ENCODE data around the gene LCN12.

The LCN12 gene

DNA sequence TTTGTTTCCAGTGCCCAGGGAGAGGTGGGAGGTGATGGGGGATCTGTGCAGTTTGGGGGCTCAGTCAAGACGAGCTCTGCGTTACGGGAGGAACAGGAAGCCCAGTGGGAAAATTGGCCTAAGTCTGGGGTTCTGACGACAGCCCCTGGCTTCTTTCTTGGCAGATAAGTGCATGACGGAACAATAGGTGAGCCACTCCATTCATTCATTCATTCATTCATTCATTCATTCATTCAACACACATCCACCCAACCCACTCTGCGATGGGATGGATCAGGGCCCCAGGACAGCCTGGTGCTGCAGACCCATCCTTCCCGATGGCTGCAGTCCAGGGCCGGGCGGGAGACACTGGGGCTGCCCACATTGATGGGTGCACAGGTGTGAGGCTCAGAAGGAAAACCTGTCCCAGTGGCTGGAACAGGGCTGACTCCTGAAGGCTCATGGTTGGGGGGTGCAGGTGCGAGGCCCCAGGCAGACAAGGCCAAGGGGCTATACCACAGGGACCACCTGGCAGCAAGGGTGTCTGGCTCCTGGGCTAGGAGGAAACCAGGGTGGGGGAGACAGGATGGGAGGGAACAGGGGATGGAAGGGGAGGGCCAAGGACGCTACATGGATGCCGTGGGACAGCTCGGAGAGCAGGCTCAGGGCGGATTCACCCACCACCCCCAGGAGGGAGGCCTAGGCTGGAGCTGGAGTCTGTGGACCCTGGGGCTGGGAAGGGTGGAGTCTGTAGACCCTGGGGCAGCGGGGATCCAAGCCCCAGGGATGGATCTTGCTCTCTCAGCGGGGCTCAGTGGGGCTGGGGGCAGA lies 28.8 kb downstream of the LCN12 start:
- no peak for DNase-seq
- in situ Hi-C loops (cut with HindIII; ENCODE audit: low pct_ligation_motif_present, low pct_unique_long_range_greater_than_20kb, low sequenced_read_pairs): no loop called here

- no peak for DNase-seq
- in situ Hi-C loops (cut with HindIII; ENCODE audit: low pct_ligation_motif_present, low pct_unique_long_range_greater_than_20kb, low sequenced_read_pairs): no loop called here
These were observed 29.6 kb downstream of the LCN12 start for GRCh38 chr9:136981588-136982231.

DNA sequence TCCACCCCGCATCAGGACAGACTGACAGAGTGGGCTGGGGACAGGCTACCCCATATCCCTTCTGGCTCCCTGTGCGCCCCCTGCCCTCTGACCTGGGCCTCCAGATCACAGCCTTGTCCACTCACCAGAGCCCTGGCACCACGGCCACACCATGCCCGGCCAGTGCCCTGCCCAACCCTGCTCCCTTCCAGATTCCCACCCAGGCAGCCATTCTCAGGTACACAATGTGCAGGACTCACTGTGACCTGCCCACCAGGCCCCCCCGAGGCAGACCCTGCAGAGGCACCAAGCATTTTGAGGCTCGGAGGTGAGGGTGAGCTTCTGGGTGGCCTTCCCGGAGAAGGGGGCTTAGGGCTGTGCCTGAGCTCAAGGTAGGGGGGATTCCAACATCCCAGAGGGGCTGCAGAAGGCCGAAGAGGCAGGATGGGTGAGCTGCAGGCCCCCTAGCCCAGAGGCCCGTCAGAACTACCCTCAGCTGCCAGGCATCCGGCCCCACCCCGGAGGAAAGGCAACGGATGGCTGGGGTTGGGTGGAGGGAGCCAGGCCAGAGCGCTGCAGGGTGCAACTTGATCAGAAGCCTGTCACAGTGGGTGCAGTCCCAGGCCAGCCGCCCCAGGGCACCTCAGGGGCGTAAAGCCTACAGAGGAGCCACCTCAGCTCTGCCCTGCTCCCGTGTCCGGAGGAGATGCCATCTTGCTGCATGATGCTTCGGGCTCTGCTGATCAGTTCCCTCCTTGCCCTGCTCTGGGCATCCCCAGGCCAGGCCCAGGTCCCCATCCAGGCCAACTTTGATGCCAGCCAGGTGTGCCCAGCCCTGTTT lies 30.4 kb downstream of the LCN12 start, which contains the start of gene LCNL1:
LCNL1 (plus strand) TSS at position 762 of the 820 bp plus-strand sequence. CDS start 594 bp downstream, outside the sequence.
- DNase-seq: no peak
- in situ Hi-C loops (cut with HindIII; ENCODE audit: low pct_ligation_motif_present, low pct_unique_long_range_greater_than_20kb, low sequenced_read_pairs): no loop called here

DNA sequence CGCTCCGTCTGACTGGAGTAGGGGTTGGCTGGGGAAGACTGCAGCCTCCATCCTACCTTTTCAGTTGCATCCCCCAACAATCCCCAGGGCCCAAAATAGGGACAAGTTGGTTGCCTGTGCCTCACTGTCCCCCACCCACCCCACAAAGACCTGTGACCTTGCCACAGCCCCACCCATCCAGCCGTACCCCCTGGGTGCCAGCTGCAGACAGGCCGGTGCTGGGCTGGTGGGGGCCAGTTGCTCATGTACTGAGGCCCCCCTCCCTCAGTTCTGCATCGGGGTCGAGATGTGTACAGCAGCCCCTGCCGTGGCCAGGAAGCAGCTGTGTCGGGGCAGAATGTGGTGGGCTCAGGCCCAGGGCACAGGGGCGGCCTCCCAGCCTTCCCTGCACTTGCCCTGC lies 31.1 kb downstream of the LCN12 start:
- DNase-seq: no peak
- in situ Hi-C loops (cut with HindIII; ENCODE audit: low pct_ligation_motif_present, low pct_unique_long_range_greater_than_20kb, low sequenced_read_pairs): no loop called here

- DNase-seq: no peak
- in situ Hi-C loops (cut with HindIII; ENCODE audit: low pct_ligation_motif_present, low pct_unique_long_range_greater_than_20kb, low sequenced_read_pairs): no loop called here
These were observed 31.7 kb downstream of the LCN12 start for GRCh38 chr9:136983656-136984314.

DNA sequence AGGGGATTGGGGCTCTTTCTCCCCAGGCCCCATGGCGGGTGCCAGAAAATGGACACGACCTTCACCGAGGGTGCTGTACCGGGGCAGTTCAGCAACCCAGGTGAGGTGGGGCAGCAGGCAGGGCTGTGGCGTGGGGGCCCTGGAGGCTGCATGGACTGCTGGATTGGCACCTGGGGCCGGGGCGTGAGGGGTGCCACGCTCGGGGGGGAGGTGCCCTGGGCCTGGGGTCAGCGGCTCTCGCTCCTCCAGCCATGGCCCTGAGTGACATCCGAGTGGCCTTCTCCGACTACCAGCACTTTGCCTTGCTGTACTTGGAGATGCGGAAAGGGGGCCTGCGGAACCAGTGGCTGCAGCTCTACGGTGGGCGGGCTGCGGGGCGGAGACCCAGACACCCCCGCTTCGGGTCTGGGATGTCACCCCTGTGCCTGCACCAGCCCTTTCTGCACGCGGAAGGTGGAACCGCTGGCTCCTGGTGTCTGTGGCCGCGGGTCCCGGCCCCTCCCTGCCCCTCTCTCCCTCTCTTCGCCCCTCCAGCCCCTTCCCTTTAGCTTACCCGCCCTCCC lies 32.5 kb downstream of the LCN12 start:
- in situ Hi-C loops (cut with HindIII; ENCODE audit: low pct_ligation_motif_present, low pct_unique_long_range_greater_than_20kb, low sequenced_read_pairs): no loop called here
- DNase-seq: no peak

DNA sequence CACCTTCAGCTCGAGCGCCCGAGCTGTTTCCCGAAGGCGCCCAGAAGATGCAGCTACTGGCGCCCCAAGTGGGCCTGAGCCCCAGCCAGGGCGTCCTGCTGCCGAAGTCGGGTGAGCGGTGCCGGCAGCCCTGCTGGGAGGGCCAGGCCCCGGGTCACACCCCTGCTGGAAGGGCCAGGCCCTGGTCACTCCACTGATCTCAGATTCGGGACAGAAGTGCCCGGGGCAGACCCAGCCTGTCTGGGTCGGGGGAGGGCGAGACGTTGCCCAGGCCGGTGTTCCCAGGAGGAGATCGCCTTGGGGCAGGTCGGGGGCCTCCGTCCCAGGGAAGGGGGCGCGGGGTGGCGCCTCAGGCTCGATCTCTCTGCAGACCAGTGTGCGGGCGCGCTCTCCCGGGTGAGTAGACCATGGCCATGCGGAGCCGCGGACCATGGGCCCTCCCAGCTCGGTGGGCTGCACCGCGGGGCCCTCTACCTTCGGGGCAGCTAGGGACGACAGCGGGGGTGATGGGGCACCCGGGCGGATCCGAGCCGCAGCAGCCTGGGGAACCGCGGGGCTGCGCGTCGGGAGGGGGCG lies 33.0 kb downstream of the LCN12 start:
- DNase-seq: no peak
- in situ Hi-C loops (cut with HindIII; ENCODE audit: low pct_ligation_motif_present, low pct_unique_long_range_greater_than_20kb, low sequenced_read_pairs): no loop called here

GRCh38 chr9:136985853-136986252 lies 33.8 kb downstream of the LCN12 start:
- no peak for DNase-seq
- in situ Hi-C loops (cut with HindIII; ENCODE audit: low pct_ligation_motif_present, low pct_unique_long_range_greater_than_20kb, low sequenced_read_pairs): no loop called here

- no peak for DNase-seq
- in situ Hi-C loops (cut with HindIII; ENCODE audit: low pct_ligation_motif_present, low pct_unique_long_range_greater_than_20kb, low sequenced_read_pairs): no loop called here
These were observed 36.8 kb downstream of the LCN12 start for GRCh38 chr9:136988872-136989271.

DNA sequence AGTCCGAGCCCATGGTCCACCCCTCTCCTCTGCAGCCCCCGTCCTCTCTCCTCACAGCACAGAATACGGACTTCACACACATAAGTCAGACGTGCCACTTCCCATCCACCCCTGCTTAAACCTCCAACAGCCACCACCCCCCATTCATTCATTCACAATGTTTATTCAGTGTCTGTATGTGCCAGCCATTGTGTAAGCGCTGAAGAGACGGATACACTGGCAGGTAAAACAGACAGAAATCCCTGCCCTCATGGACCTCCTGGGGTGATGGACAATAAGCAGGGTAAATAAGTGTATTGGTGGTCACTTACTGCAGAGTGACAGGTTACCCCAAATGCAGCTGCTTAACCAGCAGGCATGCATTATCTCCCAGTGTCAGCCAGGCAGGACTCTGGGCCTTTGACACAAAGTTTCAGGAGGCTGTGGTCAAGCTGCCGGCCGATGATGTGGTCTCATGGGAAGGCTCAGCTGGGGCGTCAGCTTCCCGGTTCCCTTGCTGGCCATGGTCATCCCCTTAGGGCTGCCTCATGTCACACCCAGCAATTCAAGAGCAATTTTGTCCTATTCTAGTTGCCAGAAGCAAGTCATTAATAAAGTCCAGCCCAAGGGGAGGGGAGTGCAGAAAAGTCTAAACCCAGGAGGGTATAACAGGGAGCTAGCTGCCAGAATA lies 38.3 kb downstream of the LCN12 start:
- no peak for DNase-seq
- in situ Hi-C loops (cut with HindIII; ENCODE audit: low pct_ligation_motif_present, low pct_unique_long_range_greater_than_20kb, low sequenced_read_pairs): no loop called here

- in situ Hi-C loops (cut with HindIII; ENCODE audit: low pct_ligation_motif_present, low pct_unique_long_range_greater_than_20kb, low sequenced_read_pairs): no loop called here
These were observed 40.1 kb downstream of the LCN12 start, which contains the start of gene PAXX for GRCh38 chr9:136991993-136992818. Gene PAXX (plus strand): TSS chr9:136992422. CDS start chr9:136992444, 22 bp downstream.

DNA sequence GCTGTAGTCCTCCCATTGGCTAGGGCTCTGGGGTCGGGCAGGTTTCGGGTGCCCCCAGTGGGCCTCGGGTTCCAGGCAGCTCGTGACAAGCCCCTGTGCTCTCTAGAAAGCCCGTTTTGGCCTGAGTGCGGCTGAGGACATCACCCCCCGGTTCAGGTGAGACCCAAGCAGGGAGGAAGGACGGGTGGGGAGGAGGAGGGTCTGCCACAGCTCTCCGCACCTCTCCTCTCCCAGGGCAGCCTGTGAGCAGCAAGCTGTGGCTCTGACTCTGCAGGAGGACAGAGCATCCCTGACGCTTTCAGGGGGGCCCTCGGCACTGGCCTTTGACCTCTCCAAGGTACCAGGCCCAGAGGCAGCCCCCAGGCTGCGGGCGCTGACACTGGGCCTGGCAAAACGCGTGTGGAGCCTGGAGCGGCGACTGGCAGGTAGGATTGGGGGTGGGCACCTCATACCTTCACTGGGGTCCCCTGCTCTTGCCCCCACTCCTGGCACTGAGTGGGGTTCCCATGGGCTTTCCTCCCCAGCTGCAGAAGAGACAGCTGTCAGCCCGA lies 40.8 kb downstream of the LCN12 start:
- DNase-seq: no peak
- in situ Hi-C loops (cut with HindIII; ENCODE audit: low pct_ligation_motif_present, low pct_unique_long_range_greater_than_20kb, low sequenced_read_pairs): no loop called here

More at GRCh38 chr9:136991993-136992818, 40.1 kb downstream of the LCN12 start, which contains the start of gene PAXX:
- peak; percentile 85 for DNase-seq

DNA sequence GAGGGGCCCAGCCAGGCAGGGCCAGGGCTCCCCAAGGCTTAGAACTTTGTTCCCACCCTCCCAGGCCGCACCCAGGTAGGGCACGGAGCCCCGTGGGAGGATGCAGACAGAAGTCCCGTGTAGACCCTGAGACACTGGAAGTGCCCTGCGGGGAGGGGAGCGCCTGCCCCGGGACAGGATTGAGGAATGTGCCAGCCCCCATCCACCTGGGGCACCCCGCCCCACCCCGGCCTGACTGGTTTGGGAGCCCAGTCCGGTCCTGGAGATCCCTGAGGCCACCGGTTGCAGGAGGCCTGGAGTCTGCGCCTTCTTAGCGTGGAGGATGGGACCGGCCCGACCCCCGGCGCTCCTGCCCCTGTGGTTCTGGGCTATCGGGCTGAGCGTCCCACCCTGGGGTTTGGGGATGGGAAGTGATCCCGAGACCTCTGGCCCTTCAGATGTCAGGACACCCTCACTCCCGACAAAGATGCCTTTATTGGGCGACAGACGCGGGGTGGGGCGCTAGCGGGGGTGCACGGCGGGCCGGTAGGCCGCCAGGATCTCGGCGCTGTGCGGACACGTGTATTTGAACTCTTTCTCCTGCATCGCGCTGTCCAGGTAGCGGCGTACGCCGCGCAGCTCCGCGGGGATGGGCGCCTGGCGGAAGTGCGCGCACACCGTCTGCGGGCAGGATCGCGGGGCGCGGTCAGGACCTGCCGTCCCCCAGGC lies 42.3 kb downstream of the LCN12 start:
- no peak for DNase-seq
- in situ Hi-C loops (cut with HindIII; ENCODE audit: low pct_ligation_motif_present, low pct_unique_long_range_greater_than_20kb, low sequenced_read_pairs): no loop called here

GRCh38 chr9:136994888-136995230 lies 42.8 kb downstream of the LCN12 start:
- DNase-seq: no peak
- in situ Hi-C loops (cut with HindIII; ENCODE audit: low pct_ligation_motif_present, low pct_unique_long_range_greater_than_20kb, low sequenced_read_pairs): no loop called here

GRCh38 chr9:136995362-136995761 lies 43.3 kb downstream of the LCN12 start:
- in situ Hi-C loops (cut with HindIII; ENCODE audit: low pct_ligation_motif_present, low pct_unique_long_range_greater_than_20kb, low sequenced_read_pairs): no loop called here
- DNase-seq: no peak

GRCh38 chr9:136995772-136996311 lies 43.8 kb downstream of the LCN12 start:
- in situ Hi-C loops (cut with HindIII; ENCODE audit: low pct_ligation_motif_present, low pct_unique_long_range_greater_than_20kb, low sequenced_read_pairs): no loop called here
- DNase-seq: no peak
